Testis (tissue), 2 donors: ENCODE measurements around the gene TFB2M.

Experiments used
- POLR2A ChIP-seq: fragments of 450-650 bp; IDR thresholded peaks from one replicate; pipeline ENCODE4 v1.6.1; 2017; ENCODE audit warnings: antibody characterized with exemption, mild to moderate bottlenecking, moderate library complexity
- TF ChIP-seq, protein P1 (sequence below), 3 experiments: fragments of 450-650 bp in 2 of 3; fragments of 200-600 bp in 1 of 3; sonication (generic) in 1 of 3; IDR thresholded peaks; one replicate each; pipeline ENCODE4 v1.5.1; 2016 to 2019; ENCODE audit warnings: antibody characterized with exemption in 3 of 3, mild to moderate bottlenecking in 2 of 3, moderate library complexity in 1 of 3

DNA sequence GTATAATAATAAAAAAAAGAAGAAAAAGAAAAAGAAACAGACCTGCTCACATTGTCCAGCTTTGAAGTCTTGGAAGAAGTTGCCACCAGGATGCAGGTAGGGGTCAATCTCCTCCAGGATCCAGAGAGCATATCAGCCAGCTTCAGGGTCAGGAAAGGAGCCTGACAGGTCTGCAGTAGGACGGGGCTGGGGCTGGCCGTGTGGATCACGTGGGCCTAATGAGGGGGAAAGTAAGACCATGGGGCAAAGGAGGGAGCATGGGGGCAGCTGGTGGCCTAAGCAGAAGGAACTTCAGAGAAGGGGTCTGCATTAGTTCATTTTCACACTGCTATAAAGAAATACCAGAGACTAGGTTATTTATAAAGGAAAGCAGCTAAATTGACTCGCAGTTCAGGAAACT is 39.7 kb downstream of the TFB2M start:
- TF ChIP-seq, protein P1, sequence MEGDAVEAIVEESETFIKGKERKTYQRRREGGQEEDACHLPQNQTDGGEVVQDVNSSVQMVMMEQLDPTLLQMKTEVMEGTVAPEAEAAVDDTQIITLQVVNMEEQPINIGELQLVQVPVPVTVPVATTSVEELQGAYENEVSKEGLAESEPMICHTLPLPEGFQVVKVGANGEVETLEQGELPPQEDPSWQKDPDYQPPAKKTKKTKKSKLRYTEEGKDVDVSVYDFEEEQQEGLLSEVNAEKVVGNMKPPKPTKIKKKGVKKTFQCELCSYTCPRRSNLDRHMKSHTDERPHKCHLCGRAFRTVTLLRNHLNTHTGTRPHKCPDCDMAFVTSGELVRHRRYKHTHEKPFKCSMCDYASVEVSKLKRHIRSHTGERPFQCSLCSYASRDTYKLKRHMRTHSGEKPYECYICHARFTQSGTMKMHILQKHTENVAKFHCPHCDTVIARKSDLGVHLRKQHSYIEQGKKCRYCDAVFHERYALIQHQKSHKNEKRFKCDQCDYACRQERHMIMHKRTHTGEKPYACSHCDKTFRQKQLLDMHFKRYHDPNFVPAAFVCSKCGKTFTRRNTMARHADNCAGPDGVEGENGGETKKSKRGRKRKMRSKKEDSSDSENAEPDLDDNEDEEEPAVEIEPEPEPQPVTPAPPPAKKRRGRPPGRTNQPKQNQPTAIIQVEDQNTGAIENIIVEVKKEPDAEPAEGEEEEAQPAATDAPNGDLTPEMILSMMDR (IDR thresholded peaks at IDR 0.05) = no peak
- no peak for TF ChIP-seq POLR2A
